Mucosa of stomach (tissue), 1 donor: ENCODE results near the gene NDUFC2.
A peak's percentile ranks its signal among the peaks of the same experiment; 100 is the strongest.
"Not testable (repeated sequence)": the region's sequence is repeated elsewhere in the genome, so short reads cannot be mapped to it uniquely, and the experiment has no call there.

Source experiments
- H3K27me3 ChIP-seq: one replicate; pipeline ENCODE4 v1.7.0; 2013; ENCODE audit warnings: mild to moderate bottlenecking, low read length; ENCODE audit not compliant: control insufficient read depth, insufficient read depth
- H3K36me3 ChIP-seq: one replicate; pipeline ENCODE4 v1.7.0; 2013; ENCODE audit warnings: low read length; ENCODE audit not compliant: control insufficient read depth, insufficient read depth
- H3K4me1 ChIP-seq: one replicate; pipeline ENCODE4 v1.7.0; 2013; ENCODE audit warnings: mild to moderate bottlenecking, low read length; ENCODE audit not compliant: control insufficient read depth, insufficient read depth
- H3K4me3 ChIP-seq: one replicate; pipeline ENCODE4 v1.7.0; 2013; ENCODE audit warnings: low read length
- H3K9ac ChIP-seq: one replicate; pipeline ENCODE4 v1.7.0; 2013; ENCODE audit warnings: mild to moderate bottlenecking, low read length, moderate library complexity
- H3K9me3 ChIP-seq: one replicate; pipeline ENCODE4 v1.7.0; 2013; ENCODE audit warnings: mild to moderate bottlenecking, low read length, moderate library complexity; ENCODE audit not compliant: control insufficient read depth
- donor health status: Pancreatic carcinoma.

NDUFC2 gene

GRCh38 chr11:78094250-78094649 is 14.6 kb upstream of the NDUFC2 start:
- H3K36me3 ChIP-seq: no peaks in the 10 kb centered on the region
- peaks cover 7% of the 10 kb centered on the region for H3K4me1 ChIP-seq

GRCh38 chr11:78086521-78087074 is 6.9 kb upstream of the NDUFC2 start:
- H3K9ac ChIP-seq, H3K4me1 ChIP-seq, H3K4me3 ChIP-seq, H3K9me3 ChIP-seq, H3K27me3 ChIP-seq, H3K36me3 ChIP-seq: not testable (repeated sequence)

More at GRCh38 chr11:78094250-78094649, 14.6 kb upstream of the NDUFC2 start:
- H3K27me3 ChIP-seq: no peaks in the 10 kb centered on the region
- H3K4me3 ChIP-seq: no peak overlapping the region
- no peak overlapping the region for H3K9ac ChIP-seq
- no peaks in the 10 kb centered on the region for H3K9me3 ChIP-seq

GRCh38 chr11:78085972-78086371 is 6.3 kb upstream of the NDUFC2 start:
- Histone ChIP-seq H3K9me3 (no peaks in the 10 kb centered on the region), H3K4me3 (no peak overlapping the region), H3K27me3 (no peaks in the 10 kb centered on the region), H3K4me1 (peaks cover 7% of the 10 kb centered on the region), H3K36me3 (no peaks in the 10 kb centered on the region), H3K9ac (no peak overlapping the region)

- H3K4me3 ChIP-seq, H3K36me3 ChIP-seq, H3K9me3 ChIP-seq, H3K9ac ChIP-seq, H3K27me3 ChIP-seq, H3K4me1 ChIP-seq: not testable (repeated sequence)
Observed at GRCh38 chr11:78084506-78084905, 4.8 kb upstream of the NDUFC2 start.

GRCh38 chr11:78083021-78083420 is 3.4 kb upstream of the NDUFC2 start:
- H3K4me1 ChIP-seq: peaks cover 4% of the 10 kb centered on the region
- no peaks in the 10 kb centered on the region for H3K27me3 ChIP-seq
- H3K4me3 ChIP-seq: no peak overlapping the region
- H3K9ac ChIP-seq: no peak overlapping the region
- no peaks in the 10 kb centered on the region for H3K9me3 ChIP-seq
- no peaks in the 10 kb centered on the region for H3K36me3 ChIP-seq

- Histone ChIP-seq H3K27me3 (no peaks in the 10 kb centered on the region), H3K36me3 (no peaks in the 10 kb centered on the region), H3K4me1 (peaks cover 8% of the 10 kb centered on the region), H3K4me3 (no peak overlapping the region), H3K9ac (no peak overlapping the region), H3K9me3 (no peaks in the 10 kb centered on the region)
Observed at GRCh38 chr11:78082146-78082545, 2.5 kb upstream of the NDUFC2 start.

- no peak overlapping the region for H3K4me3 ChIP-seq
- H3K36me3 ChIP-seq: no peaks in the 10 kb centered on the region
- peaks cover 13% of the 10 kb centered on the region for H3K4me1 ChIP-seq
Observed at GRCh38 chr11:78081583-78081982, 1.9 kb upstream of the NDUFC2 start.

GRCh38 chr11:78080818-78081495 is 1.3 kb upstream of the NDUFC2 start:
- Histone ChIP-seq H3K4me3 (no peak overlapping the region), H3K36me3 (no peaks in the 10 kb centered on the region), H3K9ac (no peak overlapping the region), H3K4me1 (peaks cover 14% of the 10 kb centered on the region), H3K27me3 (no peaks in the 10 kb centered on the region), H3K9me3 (no peaks in the 10 kb centered on the region)

More at GRCh38 chr11:78081583-78081982, 1.9 kb upstream of the NDUFC2 start:
- Histone ChIP-seq H3K27me3 (no peaks in the 10 kb centered on the region), H3K9me3 (no peaks in the 10 kb centered on the region), H3K9ac (no peak overlapping the region)

- H3K27me3 ChIP-seq: no peaks in the 10 kb centered on the region
- H3K4me1 ChIP-seq: peaks cover 14% of the 10 kb centered on the region
- H3K9ac ChIP-seq: peak overlapping the region; percentile 90
- H3K4me3 ChIP-seq: peak overlapping the region; percentile 85
- H3K9me3 ChIP-seq: no peaks in the 10 kb centered on the region
- no peaks in the 10 kb centered on the region for H3K36me3 ChIP-seq
Observed at GRCh38 chr11:78080084-78080817, 589 bp upstream of the NDUFC2 start.

- Histone ChIP-seq H3K9ac (peak overlapping the region; percentile 90), H3K4me1 (peaks cover 18% of the 10 kb centered on the region), H3K27me3 (no peaks in the 10 kb centered on the region), H3K36me3 (no peaks in the 10 kb centered on the region), H3K4me3 (peak overlapping the region; percentile 85), H3K9me3 (no peaks in the 10 kb centered on the region)
Observed at GRCh38 chr11:78078218-78079167, 1.2 kb downstream of the NDUFC2 start.

GRCh38 chr11:78077592-78077991 is 2.1 kb downstream of the NDUFC2 start:
- not testable (repeated sequence) for H3K9ac ChIP-seq, H3K9me3 ChIP-seq, H3K27me3 ChIP-seq, H3K4me3 ChIP-seq, H3K36me3 ChIP-seq
- H3K4me1 ChIP-seq: peaks cover 18% of the 10 kb centered on the region
